ENCODE measurements around the gene EYS.
"Not testable (repeated sequence)": the region's sequence is repeated elsewhere in the genome, so short reads cannot be mapped to it uniquely, and the experiment has no call there.

The EYS gene

GRCh38 chr6:63819831-63820230 is 1887.2 kb downstream of the EYS start:
- DNase-seq (ENCODE audit: low spot score): no peak

GRCh38 chr6:63817492-63818050 is 1889.5 kb downstream of the EYS start:
- DNase-seq (ENCODE audit: low spot score): no peak

GRCh38 chr6:63816982-63817436 is 1890.0 kb downstream of the EYS start:
- peak; percentile 34 for DNase-seq (ENCODE audit: low spot score)

- DNase-seq (ENCODE audit: low spot score): no peak
These were observed 1890.5 kb downstream of the EYS start for GRCh38 chr6:63816401-63816981.

GRCh38 chr6:63814459-63814858 is 1892.6 kb downstream of the EYS start:
- peak; percentile 11 for DNase-seq (ENCODE audit: low spot score)

- DNase-seq (ENCODE audit: low spot score): no peak
These were observed 1893.4 kb downstream of the EYS start for GRCh38 chr6:63813566-63814120.

GRCh38 chr6:63808576-63808975 is 1898.5 kb downstream of the EYS start:
- no peak for DNase-seq (ENCODE audit: low spot score)

GRCh38 chr6:63807056-63807455 is 1900.0 kb downstream of the EYS start:
- no peak for DNase-seq (ENCODE audit: low spot score)

GRCh38 chr6:63806573-63806913 is 1900.5 kb downstream of the EYS start:
- no peak for DNase-seq (ENCODE audit: low spot score)

- peak; percentile 51 for DNase-seq (ENCODE audit: low spot score)
These were observed 1901.0 kb downstream of the EYS start for GRCh38 chr6:63805808-63806572.

GRCh38 chr6:63805345-63805744 is 1901.7 kb downstream of the EYS start:
- DNase-seq (ENCODE audit: low spot score): no peak

- peak; percentile 70 for DNase-seq (ENCODE audit: low spot score)
These were observed 1902.6 kb downstream of the EYS start for GRCh38 chr6:63804381-63804956.

GRCh38 chr6:63803371-63803770 is 1903.7 kb downstream of the EYS start:
- no peak for DNase-seq (ENCODE audit: low spot score)

GRCh38 chr6:63802606-63803206 is 1904.3 kb downstream of the EYS start:
- DNase-seq (ENCODE audit: low spot score): peak; percentile 38

- DNase-seq (ENCODE audit: low spot score): not testable (repeated sequence)
These were observed 1906.6 kb downstream of the EYS start for GRCh38 chr6:63800386-63800785.

GRCh38 chr6:63799813-63800212 is 1907.2 kb downstream of the EYS start:
- no peak for DNase-seq (ENCODE audit: low spot score)

GRCh38 chr6:63799313-63799712 is 1907.7 kb downstream of the EYS start:
- no peak for DNase-seq (ENCODE audit: low spot score)

- DNase-seq (ENCODE audit: low spot score): no peak
These were observed 1908.6 kb downstream of the EYS start for GRCh38 chr6:63798378-63798777.

- DNase-seq (ENCODE audit: low spot score): no peak
These were observed 1909.3 kb downstream of the EYS start for GRCh38 chr6:63797721-63798120.

GRCh38 chr6:63795826-63796225 is 1911.2 kb downstream of the EYS start:
- DNase-seq (ENCODE audit: low spot score): no peak

GRCh38 chr6:63795006-63795405 is 1912.0 kb downstream of the EYS start:
- peak; percentile 15 for DNase-seq (ENCODE audit: low spot score)

GRCh38 chr6:63793465-63794137 is 1913.4 kb downstream of the EYS start:
- no peak for DNase-seq (ENCODE audit: low spot score)

Data from GM03348 (cell line).